ENCODE measurements around the gene POU2F3.

The POU2F3 gene

DNA sequence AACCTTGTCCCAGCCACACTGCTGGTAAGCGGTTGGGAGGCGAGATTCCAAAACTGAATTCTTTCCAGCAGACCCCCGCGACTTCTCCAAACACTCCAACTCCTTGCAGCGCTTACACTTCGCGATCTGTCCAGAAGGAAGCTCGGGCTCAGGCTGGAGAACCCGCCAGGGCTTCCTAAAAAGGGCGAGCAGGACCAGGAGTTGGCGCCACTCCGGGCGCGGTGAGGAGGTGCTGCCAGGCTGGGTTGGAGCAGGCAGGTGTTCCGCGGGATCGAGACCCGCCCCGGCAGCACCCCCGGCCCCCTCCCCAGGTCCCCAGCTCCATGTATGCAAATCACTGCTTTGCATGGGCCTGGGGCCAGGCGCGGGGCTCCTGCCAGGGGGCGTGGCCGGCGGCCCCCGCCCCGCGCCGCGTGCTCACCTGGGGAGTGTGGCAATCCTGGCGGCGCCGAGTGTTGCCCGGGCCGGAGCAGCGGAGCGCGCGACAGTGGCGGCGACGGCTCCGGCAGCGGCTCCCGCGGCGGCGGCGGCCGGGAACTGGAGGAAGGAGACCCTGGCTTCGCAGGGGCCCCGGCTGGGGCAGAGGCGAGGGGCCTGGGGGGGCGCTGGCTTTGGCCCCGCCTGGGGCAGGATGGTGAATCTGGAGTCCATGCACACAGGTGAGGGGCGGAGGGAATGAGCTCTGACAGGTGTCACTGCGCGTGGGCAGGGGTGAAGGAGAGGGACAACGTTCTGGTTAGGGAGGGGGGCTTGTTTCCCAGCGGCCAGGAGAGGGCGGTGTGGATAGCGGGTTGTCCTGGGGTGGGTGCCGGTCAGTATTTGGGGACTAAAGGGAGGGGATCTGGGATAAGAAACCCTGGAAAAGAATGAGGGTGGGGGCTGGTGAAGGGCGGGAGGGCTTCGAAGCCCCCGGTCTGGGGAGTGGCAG lies at the start of gene POU2F3:
Gene POU2F3, plus strand, starts transcription at position 428 of the 928 bp plus-strand sequence. Its CDS starts 204 bp downstream, at position 632.
- DNase-seq (ENCODE audit: low read depth in 2 of 2) = no peak
- TF ChIP-seq, protein P1, sequence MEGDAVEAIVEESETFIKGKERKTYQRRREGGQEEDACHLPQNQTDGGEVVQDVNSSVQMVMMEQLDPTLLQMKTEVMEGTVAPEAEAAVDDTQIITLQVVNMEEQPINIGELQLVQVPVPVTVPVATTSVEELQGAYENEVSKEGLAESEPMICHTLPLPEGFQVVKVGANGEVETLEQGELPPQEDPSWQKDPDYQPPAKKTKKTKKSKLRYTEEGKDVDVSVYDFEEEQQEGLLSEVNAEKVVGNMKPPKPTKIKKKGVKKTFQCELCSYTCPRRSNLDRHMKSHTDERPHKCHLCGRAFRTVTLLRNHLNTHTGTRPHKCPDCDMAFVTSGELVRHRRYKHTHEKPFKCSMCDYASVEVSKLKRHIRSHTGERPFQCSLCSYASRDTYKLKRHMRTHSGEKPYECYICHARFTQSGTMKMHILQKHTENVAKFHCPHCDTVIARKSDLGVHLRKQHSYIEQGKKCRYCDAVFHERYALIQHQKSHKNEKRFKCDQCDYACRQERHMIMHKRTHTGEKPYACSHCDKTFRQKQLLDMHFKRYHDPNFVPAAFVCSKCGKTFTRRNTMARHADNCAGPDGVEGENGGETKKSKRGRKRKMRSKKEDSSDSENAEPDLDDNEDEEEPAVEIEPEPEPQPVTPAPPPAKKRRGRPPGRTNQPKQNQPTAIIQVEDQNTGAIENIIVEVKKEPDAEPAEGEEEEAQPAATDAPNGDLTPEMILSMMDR (IDR thresholded peaks at IDR 0.05; ENCODE audit: low read depth, low read length) = no peak
- H3K4me3 ChIP-seq (replicated peaks in 1 of 2; ENCODE audit: low read depth in 2 of 2, low read length in 2 of 2) = no peak within 1 kb of the TSS

DNA sequence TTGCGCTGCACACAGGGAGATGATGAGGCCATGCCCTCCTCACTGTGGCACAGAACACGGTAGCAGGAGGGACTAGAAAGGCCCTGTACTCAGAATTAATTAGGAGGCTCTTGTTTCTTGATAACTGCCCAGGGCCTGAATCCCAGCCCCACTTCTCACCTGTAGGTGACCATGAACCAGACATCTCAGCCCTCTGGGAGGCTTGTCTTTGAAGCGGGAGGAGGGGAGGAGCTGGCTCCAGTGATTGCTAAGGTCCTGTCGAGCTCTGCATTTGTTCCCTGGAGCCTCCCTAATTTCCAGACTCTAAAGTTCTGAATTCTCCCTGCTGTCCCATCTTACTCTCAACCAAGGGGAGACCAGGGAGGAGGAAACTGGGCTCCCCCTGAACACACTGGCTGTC lies 48.9 kb upstream of the POU2F3 start:
- DNase-seq (ENCODE audit: low read depth in 2 of 2) = no peak
- TF ChIP-seq, protein P1 (IDR thresholded peaks at IDR 0.05; ENCODE audit: low read depth, low read length) = no peak
- no peak overlapping the region for H3K4me3 ChIP-seq (replicated peaks in 1 of 2; ENCODE audit: low read depth in 2 of 2, low read length in 2 of 2)

DNA sequence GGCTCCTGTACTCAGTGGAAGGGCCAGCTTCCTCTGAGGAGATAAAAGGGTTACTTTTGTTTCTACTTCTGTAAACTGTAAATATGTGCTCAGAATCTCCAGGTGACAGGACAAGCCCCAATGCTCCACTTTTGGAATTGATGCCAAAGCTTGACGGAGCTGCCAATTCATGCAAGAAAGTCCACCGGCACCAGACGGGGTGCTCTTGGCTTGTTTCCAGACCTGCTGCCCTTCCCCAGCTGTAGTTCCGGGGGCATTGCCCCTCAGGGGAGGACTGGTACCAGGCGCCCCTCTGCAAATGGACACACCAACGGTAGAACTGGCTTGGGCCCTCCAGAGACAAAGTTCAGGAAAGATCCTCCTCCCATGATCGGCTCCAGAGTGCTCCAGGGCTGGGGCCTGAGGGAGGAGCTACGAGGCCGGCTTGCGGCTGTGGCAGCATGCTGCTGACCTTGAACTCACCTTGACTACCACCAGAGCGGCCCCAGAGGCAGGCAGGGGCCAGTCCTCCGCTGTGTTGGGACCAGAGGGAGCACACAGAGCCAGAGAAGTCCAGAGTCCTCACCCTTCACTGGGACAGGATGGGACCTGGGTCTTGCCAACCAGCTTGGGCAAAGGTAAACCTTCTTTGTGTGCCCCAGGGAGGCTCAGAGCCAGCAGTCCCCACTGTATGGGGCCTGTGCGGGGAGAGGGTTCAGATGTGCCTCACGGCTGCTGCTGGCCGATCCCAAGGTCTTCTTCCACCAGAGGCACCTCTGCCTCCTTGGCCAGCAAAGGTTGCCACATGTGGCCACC lies 46.9 kb upstream of the POU2F3 start:
- TF ChIP-seq, protein P1 (IDR thresholded peaks at IDR 0.05; ENCODE audit: low read depth, low read length) = no peak
- no peak for DNase-seq (ENCODE audit: low read depth in 2 of 2)
- H3K4me3 ChIP-seq (replicated peaks in 1 of 2; ENCODE audit: low read depth in 2 of 2, low read length in 2 of 2) = no peak overlapping the region

DNA sequence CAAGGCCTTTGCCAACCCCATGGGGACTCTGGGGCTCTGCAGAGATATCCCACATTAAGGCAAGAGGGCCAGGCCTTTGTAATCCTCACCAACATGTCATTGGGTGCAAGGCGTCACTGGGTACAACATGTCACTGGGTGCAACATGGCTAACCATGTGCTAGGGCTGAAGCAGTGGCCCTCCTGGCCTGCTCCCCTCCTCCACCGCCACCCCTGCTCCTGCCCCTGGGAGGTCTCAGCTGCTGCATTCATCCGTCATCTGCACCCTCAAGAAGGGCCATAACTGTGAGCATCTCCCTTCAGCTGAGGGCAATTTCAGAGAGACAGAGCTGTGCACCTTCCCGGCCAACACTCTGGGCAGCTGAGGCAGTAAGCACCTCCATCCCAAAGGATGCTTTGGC lies 45.8 kb upstream of the POU2F3 start:
- no peak for DNase-seq (ENCODE audit: low read depth in 2 of 2)
- TF ChIP-seq, protein P1 (IDR thresholded peaks at IDR 0.05; ENCODE audit: low read depth, low read length) = no peak
- no peak overlapping the region for H3K4me3 ChIP-seq (replicated peaks in 1 of 2; ENCODE audit: low read depth in 2 of 2, low read length in 2 of 2)

DNA sequence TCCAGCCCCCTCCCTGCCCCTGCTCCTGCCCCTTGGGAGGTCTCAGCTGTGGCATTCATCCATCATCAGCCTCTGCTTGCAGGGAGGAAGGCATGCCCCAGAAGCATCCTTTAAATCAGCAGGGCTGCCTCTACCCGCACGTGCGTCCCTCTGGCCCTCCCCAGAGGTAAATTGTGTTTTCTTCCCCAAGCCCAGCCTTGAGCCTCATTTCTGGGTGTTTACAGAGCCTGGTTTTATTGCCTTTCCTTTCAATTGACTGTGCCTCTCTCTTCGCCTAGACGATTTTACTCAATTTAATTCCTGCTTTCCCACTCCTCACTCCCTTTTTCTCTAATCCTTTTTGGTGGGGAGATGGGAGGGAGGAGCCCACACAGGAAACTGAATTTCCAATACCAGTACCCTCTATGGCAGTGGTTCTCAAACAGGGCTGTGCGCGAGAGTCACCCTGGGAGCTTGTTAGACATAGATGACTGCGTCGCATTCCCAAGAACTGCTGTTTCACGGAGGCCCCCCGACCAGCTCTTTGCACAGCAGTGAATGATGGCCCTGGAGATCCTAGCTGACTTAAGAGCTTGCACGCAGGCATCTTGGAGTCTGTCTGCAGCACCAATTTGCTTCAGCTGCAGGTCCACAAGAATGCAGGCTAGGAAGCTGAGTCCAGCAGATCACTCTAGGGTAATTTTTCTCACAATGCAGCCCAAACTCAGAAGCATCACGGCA lies 44.2 kb upstream of the POU2F3 start:
- no peak overlapping the region for H3K4me3 ChIP-seq (replicated peaks in 1 of 2; ENCODE audit: low read depth in 2 of 2, low read length in 2 of 2)
- TF ChIP-seq, protein P1 (IDR thresholded peaks at IDR 0.05; ENCODE audit: low read depth, low read length) = no peak
- DNase-seq (ENCODE audit: low read depth in 2 of 2) = no peak

DNA sequence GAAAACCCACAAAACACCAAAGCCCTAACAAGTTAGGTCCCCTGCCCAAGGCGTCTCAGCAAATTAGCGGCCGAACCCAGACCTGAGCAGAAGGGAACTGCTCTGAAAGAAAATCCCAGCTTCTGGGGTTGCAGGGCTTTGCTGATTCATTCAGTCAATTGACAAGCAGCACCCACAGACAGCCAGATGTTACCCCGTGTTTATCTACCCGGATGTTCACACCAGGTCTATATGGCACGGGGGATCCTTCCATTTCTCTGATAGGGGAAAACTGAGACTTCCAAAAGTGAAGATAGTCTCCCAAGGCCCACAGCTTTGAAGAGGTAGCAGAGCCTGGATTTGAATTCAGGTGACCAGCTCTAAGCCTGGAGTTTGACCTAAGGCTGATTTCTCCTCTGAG lies 43.1 kb upstream of the POU2F3 start:
- TF ChIP-seq, protein P1 (IDR thresholded peaks at IDR 0.05; ENCODE audit: low read depth, low read length) = no peak
- H3K4me3 ChIP-seq (replicated peaks in 1 of 2; ENCODE audit: low read depth in 2 of 2, low read length in 2 of 2) = no peak overlapping the region
- DNase-seq (ENCODE audit: low read depth in 2 of 2) = no peak

Data from cardiac fibroblast (primary cell).